GM21529 (cell line): ENCODE data around the gene CRYGN.

Source experiments
- ATAC-seq: cut with Tn5 transposase; IDR thresholded peaks from one replicate; pipeline ENCODE4 v1.9.1; 2021; ENCODE audit not compliant: unreplicated experiment

The CRYGN gene

GRCh38 chr7:151440799-151441445, 981 bp upstream of the CRYGN start:
- ATAC-seq = no peak

DNA sequence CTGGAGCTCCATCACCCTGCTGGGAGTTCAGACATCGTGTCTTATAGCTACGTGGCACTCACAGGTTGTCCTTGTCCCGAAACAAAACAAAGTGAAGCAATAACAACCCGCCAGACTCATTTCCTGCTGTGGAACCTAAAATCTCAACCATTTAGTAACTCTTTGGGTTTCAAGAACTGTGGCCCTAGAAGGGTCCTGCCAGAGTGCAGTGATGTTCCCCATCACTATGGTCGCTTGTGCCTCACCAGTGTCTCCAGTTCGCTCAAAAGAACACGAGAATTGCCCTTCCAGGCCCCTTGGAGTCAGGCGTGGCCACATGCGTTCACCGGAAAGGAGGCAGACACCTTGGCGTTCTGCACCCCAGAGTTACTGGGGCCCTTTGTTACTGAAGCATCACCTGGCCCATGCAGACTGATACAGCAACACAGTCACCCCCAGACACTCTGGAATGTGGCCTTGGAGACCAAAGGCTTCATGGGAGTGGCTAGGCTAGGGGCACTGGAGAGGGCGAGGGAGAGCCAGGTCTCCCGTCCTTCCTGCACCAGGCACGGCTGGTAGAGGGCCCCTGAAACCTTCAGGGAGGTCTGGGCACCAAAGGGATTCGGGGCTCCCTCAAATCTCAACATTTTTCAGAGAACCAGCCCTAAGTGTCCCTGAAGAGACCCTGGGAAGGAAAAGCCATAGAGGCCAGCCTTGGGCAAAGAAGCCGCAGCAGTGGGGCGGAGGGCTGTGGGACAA, 908 bp downstream of the CRYGN start:
- ATAC-seq = no peak

DNA sequence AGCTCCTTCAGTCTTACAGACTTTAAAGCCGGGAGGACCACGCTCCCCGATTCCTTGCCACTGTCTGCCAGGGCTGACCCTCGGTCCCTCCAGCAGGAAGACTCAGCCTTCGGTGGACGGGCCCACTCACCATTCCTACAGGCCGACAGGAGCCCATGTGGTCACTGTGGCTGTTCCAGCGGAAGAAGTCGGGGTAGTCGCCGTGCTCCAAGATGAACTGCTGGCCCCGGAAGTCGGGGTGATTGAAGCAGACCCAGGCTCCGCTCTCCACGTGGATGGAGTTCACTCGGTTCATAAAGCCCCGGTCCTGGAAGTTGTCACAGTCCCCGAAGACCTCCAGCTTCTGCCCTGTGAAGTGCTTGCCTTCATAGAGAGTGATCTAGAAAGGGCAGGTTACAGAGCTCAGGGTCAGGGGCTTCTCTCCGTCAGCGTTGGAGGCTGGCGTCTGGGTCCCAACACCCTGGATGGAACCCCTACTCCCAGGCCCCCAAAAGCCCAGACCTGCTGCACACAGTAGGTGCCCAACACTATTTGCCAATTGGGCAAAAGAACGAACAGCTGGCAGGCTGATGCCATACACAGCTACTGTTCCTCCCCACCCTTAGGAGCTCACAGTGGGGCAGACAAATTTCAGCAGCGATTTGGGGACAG, 1.9 kb downstream of the CRYGN start:
- ATAC-seq = no peak

- ATAC-seq = no peak
Measured at GRCh38 chr7:151437159-151437553, 2.8 kb downstream of the CRYGN start.

GRCh38 chr7:151436446-151437158, 3.3 kb downstream of the CRYGN start:
- no peak for ATAC-seq

DNA sequence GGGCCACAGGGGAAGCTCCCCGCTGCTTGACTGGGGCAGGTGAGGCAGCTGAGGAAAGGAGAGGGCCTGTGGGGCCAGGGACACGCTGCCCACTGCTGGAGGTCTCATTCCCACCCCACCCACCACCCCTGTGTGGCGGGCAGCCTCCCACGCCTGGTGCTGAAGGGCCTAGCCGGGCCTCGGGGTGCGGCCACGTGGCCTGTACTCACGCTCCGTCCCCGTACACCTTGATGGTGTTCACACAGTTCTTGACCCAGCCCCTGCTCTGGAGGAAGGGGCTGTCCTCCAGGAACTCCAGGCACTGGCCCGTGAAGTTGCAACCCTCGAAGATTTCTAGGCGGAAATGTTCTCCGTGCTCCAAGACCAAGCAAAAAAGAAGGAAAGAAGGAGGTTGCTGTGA, 4.0 kb downstream of the CRYGN start:
- ATAC-seq = no peak

- ATAC-seq = no peak
Measured at GRCh38 chr7:151435103-151435916, 4.6 kb downstream of the CRYGN start.

DNA sequence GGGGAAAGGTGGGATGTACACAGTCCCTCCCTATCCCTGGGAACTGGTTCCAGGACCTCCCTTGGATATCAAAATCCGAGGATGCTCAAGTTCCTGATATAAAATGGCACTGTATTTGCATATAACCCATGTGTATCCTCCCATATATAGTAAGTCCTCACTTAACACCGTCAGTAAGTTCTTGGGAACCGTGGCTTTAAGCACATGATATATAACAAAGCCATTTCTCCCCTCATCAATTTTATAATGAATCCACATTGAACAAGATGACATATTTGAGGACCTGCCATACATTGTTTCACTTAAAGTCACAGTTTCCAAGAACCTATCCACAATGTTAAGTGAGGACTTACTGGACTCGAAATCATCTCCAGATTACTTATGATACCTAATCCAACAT, 5.4 kb downstream of the CRYGN start:
- ATAC-seq = no peak

GRCh38 chr7:151433721-151434400, 6.1 kb downstream of the CRYGN start:
- ATAC-seq = no peak

DNA sequence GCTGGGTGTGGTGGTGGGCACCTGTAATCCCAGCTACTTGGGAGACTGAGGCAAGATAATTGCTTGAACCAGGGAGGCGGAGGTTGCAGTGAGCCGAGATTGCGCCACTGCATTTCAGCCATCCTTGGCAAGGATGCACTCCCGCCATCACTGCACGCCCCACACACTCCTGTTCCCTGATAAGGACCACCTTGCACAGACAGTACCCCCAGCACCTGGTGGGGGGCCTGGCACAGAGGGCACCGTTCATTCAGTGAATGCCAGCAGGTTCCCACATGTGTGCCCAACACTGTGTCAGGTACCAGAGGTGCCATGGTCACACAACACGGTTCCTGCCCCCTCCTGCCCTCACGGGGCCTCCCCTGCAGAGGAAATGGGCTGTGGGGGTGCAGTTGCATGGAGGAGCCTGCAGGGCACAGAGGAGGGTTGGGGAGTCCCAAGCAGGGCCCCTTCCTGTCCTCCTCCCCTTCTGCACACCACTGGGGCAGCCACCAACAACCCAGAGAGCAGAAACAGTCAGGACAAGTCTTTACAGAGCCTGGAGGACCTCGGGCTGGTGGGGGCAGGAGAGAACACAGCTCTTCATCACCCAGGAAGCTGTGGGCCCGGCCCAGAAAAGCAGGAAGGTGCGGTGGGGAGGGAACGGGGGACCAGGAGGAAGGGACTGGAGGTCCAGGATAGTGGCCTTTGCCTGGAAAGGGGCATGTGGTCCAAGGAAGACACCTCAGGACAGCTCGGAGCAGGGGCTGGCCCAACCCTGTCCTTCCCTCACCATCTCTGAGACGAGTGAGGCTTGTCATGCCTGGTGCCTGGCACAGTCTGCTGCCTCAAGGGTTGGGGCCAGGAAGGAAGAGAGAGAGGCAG, 7.1 kb downstream of the CRYGN start:
- ATAC-seq = peak; percentile 64

DNA sequence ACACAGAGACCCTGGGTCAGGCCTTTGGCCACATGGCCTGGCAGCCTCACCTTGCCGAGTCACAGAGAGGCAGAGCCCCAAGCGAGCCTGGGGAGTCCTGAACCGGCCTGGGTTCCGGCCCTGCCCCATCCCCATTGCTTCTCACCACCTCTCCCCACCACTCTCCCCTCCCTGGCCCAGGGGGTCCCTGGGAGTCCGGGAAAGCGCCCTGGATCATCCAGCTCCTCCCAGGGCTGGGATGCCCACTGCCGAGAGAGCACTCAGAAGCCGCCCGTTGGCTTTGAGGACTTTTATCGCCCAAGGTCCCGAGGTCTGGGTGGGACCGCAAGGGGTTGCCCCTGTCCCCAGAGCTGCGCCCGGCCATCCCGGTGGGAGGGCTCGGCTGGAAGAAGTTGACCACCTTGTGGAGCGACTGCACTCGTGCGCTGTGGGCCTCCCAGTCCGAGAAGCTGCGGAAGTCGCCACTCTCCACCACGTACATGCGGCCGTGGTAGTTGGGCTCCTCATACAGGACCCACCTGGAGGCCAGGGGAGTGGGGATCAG, 8.1 kb downstream of the CRYGN start:
- no peak for ATAC-seq

DNA sequence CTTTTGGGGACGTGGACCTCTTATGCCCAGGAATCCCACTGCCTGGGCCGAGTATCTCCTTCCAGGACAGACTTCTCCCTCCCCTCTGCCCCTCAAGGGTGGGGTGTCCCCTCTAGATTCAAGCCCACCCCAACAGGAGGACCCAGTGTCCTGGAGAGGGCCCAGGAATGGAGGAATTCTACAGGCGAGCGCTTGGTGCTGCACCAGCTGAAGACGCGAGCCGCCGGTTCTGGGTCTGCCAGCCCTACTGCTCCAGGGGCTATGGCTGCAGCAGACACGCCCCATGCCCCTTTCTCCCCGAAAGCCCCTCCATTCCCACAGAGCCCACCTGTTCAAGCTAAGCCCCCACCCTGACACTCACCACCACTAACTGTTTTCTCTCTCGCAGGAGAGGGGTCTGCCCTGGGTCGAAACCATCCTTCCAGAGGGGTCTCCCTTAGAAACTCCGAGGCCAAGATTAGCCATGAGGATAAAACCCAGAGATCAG, 8.6 kb downstream of the CRYGN start:
- ATAC-seq = no peak

DNA sequence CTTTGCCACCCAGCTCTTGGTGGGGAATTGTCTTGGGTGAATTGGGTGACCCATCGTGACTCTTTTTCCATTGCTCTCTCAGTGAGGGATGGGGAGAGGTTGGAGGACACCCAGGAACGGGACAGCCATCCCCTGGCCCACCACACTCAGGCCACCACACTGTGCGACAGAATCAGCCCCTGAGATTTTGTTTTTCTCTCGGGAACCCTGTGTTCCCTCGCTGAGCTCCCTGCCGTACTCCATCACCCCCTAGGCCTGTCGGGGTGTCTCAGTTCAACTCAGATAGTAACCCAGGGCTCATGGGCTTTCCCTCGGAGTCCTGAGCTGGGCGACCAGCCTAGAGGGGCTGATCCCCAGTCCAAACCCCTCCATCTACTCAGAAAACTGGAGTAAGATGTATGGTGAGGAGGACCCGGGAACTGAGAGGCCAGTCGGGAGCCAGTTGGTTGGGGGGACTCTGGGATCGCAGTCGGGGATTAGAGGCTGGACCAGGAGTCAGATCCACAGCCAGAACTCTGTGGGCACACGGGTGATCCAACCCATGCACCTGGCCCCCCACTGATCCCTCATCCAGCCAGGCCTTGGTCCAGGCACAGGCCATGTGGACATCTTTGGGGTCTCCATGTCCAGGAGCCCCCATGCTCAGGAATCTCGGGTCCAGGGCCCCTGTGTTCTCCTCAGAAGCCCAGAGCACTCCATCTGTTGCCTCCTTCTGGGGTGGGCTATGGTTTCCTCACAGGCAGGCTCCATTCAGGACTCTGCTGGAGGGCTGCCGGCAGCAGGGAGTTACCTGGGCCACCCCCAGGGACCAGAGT, 9.3 kb downstream of the CRYGN start:
- no peak for ATAC-seq

- peak; percentile 53 for ATAC-seq
Measured at GRCh38 chr7:151429560-151430331, 10.2 kb downstream of the CRYGN start.

GRCh38 chr7:151429237-151429559, 10.7 kb downstream of the CRYGN start:
- no peak for ATAC-seq

- ATAC-seq = no peak
Measured at GRCh38 chr7:151428378-151429236, 11.3 kb downstream of the CRYGN start.
